KOPT-K1 (cell line): ENCODE measurements around the gene HDGF.
"Not testable (repeated sequence)": the region's sequence is repeated elsewhere in the genome, so short reads cannot be mapped to it uniquely, and the experiment has no call there.

Source experiments
- H3K27ac ChIP-seq: fragments of 200-600 bp; sonication (generic); 2 replicates; pipeline ENCODE4 v1.5.1; 2016; ENCODE audit warnings: antibody characterized with exemption, mild to moderate bottlenecking, low read depth, low read length; ENCODE audit not compliant: poor library complexity, severe bottlenecking
- H3K36me3 ChIP-seq: fragments of 200-600 bp; sonication (generic); 2 replicates; pipeline ENCODE4 v1.5.1; 2017; ENCODE audit warnings: antibody characterized with exemption, mild to moderate bottlenecking, low read length, moderate library complexity; ENCODE audit not compliant: insufficient read depth
- H3K9me3 ChIP-seq: fragments of 200-600 bp; sonication (generic); 2 replicates; pipeline ENCODE4 v1.5.1; 2017; ENCODE audit warnings: antibody characterized with exemption, low read length, mild to moderate bottlenecking; ENCODE audit not compliant: insufficient read depth, poor library complexity, severe bottlenecking

Gene HDGF

GRCh38 chr1:156772728-156773497 is 21.4 kb upstream of the HDGF start:
- H3K9me3 ChIP-seq = no peaks in the 10 kb centered on the region
- H3K36me3 ChIP-seq = peaks cover 57% of the 10 kb centered on the region
- H3K27ac ChIP-seq = no peak overlapping the region

- no peaks in the 10 kb centered on the region for H3K9me3 ChIP-seq
- peaks cover 57% of the 10 kb centered on the region for H3K36me3 ChIP-seq
- H3K27ac ChIP-seq = no peak overlapping the region
These were observed 20.7 kb upstream of the HDGF start for GRCh38 chr1:156772222-156772621.

DNA sequence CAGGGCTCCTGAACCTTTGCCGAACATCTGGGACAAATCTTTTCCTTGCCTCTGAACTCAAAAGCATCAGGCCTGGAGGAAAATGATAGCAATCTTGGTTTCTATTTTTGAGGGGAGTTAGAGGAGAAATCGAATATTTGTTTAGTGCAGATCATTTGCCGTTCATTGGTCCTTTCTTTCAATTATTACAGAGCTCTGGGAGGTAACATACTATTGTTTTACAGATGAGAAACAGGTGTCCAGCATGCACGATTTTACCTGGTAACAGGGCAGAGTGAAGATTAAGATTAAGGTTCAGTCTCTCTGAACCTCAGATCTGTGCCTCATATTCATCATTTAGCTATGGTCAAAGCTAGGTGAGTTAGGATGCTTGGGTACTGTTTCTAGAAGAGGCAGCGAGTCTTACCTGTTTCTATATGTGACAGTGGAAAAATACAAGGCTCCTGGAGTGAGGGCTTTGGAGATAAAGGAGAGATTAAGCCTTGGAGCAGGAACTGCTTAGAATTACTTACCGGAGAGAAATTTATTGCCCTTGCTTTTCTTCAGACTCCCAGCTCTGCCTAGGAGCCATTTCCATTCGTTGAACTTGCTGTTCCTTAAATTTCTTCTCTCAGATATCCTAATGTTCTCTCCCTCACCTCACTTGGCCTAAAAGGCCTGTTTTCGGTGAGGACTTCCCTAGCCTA is 17.3 kb upstream of the HDGF start:
- Histone ChIP-seq H3K9me3 (no peaks in the 10 kb centered on the region), H3K27ac (peak overlapping the region; percentile 86), H3K36me3 (peaks cover 39% of the 10 kb centered on the region)

GRCh38 chr1:156767879-156768604 is 16.6 kb upstream of the HDGF start:
- H3K9me3 ChIP-seq = no peaks in the 10 kb centered on the region
- peaks cover 32% of the 10 kb centered on the region for H3K36me3 ChIP-seq
- H3K27ac ChIP-seq = peak overlapping the region; percentile 86

- H3K27ac ChIP-seq = peak within 1 kb of the TSS; percentile 86
- H3K36me3 ChIP-seq = peaks cover 25% of the 10 kb centered on the region
These were observed 15.8 kb upstream of the HDGF start, which contains the start of gene PRCC for GRCh38 chr1:156767101-156767878. TSS of gene PRCC (plus strand) at chr1:156767535. CDS start at chr1:156767772, 237 bp downstream.

DNA sequence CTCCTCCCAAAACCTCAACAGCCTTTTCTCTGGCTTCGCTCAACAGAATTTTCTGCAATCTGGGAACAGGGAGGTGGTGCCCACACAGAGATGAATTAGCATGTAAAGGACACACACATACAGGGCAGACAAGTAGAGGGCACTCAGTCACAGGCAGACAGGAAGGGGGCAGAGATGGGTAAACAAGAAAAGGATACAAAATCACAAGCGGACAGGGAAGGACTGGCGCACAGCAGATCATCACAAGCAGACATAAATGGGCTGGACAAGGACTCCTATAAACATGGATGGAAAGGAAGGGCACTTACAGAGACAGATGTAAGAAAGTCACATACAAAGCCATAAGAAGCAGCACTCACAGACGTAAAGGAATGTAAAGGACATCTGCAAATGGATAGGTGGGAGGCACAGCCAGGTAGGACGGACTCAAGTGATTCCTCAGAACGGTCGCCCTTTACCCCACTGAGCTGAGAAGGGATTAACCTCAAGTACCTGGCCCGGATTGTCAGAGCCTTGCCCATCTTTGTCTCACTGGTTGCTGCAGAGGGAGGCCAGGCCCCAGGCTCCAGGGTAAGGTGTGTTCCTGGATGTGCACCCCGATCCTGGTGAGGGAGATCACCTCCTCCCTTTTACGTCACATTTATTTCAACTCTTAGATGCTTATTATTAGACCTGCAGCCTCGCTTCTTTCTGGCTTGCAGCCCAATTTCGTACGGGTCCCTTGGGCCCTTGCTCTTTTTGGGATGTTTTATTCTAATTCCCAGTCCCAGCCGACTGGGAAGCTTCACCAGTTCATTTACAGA is 15.0 kb upstream of the HDGF start:
- Histone ChIP-seq H3K9me3 (no peaks in the 10 kb centered on the region), H3K36me3 (peaks cover 18% of the 10 kb centered on the region), H3K27ac (peak overlapping the region; percentile 86)

More at GRCh38 chr1:156767101-156767878, 15.8 kb upstream of the HDGF start, which contains the start of gene PRCC:
- no peaks in the 10 kb centered on the region for H3K9me3 ChIP-seq

DNA sequence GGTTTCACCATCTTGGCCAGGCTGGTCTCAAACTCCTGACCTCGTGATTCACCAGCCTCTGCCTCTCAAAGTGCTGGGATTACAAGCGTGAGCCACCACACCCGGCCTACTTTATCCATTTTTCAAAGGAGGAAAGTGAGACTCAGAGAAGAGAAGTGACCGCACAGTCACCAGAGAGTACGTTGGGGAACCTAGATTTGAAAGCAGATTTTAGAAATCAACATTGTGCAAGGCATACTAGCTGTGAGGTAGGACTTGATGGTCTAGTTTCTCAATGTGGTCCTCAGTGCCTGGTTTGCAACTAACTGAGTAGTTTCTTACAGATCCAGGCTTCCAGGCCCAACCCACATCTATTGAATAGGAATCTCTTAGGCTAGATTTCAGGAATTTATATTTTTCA is 14.2 kb upstream of the HDGF start:
- H3K9me3 ChIP-seq = no peaks in the 10 kb centered on the region
- H3K27ac ChIP-seq = no peak overlapping the region
- peaks cover 10% of the 10 kb centered on the region for H3K36me3 ChIP-seq

DNA sequence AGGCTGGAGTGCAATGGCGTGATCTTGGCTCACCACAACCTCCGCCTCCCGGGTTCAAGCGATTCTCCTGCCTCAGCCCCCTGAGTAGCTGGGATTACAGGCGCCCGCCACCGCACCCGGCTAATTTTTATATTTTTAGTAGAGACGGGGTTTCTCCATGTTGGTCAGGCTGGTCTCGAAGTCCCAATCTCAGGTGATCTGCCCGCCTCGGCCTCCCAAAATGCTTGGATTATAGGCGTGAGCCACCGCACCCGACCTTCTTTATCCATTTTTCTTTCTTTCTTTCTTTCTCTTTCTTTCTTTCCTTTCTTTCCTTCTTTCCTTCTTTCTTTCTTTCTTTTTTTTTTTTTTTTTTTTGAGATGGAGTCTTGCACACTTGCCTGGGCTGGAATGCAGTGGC is 13.7 kb upstream of the HDGF start:
- H3K27ac ChIP-seq, H3K9me3 ChIP-seq, H3K36me3 ChIP-seq: not testable (repeated sequence)

GRCh38 chr1:156760796-156761104 is 9.3 kb upstream of the HDGF start:
- H3K9me3 ChIP-seq = no peaks in the 10 kb centered on the region
- no peak overlapping the region for H3K27ac ChIP-seq

GRCh38 chr1:156760092-156760795 is 8.8 kb upstream of the HDGF start:
- Histone ChIP-seq H3K36me3 (no peaks in the 10 kb centered on the region), H3K27ac (no peak overlapping the region), H3K9me3 (no peaks in the 10 kb centered on the region)

More at GRCh38 chr1:156760796-156761104, 9.3 kb upstream of the HDGF start:
- no peaks in the 10 kb centered on the region for H3K36me3 ChIP-seq

DNA sequence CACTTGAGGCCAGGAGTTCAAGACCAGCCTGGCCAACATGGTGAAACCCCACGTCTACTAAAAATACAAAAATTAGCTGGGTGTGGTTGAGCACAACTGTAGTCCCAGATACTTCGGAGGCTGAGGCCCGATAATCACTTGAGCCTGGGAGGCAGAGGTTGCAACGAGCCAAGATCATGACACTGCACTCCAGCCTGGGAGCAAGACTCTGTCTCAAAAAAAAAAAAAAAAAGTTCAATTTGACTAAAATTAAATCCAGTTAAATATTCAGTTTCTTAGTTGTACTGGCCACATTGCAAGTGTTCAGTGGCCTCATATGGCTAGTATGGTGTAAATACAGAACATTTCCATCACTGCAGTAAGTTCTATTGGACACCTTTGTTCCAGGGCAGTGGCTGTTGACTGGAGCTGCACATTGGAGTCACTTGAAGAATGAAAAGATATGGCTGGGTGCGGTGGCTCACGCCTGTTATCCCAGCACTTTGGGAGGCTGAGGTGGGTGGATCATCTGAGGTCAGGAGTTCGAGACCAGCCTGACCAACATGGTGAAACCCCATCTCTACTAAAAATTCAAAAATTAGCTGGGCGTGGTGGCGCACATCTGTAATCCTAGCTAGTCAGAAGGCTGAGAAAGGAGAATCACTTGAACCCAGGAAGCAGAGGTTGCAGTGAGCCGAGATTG is 6.2 kb upstream of the HDGF start:
- H3K27ac ChIP-seq, H3K9me3 ChIP-seq, H3K36me3 ChIP-seq: not testable (repeated sequence)

GRCh38 chr1:156756355-156756754 is 4.9 kb upstream of the HDGF start:
- no peak overlapping the region for H3K27ac ChIP-seq
- H3K36me3 ChIP-seq = no peaks in the 10 kb centered on the region
- H3K9me3 ChIP-seq = no peaks in the 10 kb centered on the region

GRCh38 chr1:156755527-156755950 is 4.1 kb upstream of the HDGF start:
- Histone ChIP-seq H3K36me3 (no peaks in the 10 kb centered on the region), H3K27ac (no peak overlapping the region), H3K9me3 (no peaks in the 10 kb centered on the region)
